ENCODE data around the gene TEX47.

- TF ChIP-seq, protein P1, sequence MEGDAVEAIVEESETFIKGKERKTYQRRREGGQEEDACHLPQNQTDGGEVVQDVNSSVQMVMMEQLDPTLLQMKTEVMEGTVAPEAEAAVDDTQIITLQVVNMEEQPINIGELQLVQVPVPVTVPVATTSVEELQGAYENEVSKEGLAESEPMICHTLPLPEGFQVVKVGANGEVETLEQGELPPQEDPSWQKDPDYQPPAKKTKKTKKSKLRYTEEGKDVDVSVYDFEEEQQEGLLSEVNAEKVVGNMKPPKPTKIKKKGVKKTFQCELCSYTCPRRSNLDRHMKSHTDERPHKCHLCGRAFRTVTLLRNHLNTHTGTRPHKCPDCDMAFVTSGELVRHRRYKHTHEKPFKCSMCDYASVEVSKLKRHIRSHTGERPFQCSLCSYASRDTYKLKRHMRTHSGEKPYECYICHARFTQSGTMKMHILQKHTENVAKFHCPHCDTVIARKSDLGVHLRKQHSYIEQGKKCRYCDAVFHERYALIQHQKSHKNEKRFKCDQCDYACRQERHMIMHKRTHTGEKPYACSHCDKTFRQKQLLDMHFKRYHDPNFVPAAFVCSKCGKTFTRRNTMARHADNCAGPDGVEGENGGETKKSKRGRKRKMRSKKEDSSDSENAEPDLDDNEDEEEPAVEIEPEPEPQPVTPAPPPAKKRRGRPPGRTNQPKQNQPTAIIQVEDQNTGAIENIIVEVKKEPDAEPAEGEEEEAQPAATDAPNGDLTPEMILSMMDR (IDR thresholded peaks at IDR 0.05 in 4 of 5, conservative IDR thresholded peaks at IDR 0.05 in 1 of 5), result peak in 1 of 5 experiments; percentile 33
- TF ChIP-seq POLR2A (IDR thresholded peaks at IDR 0.05), result no peak
Measured at GRCh38 chr7:88789480-88790064, 6.0 kb downstream of the TEX47 start.
